Epithelial cell of esophagus (primary cell): ENCODE data around the gene FGF14.

Experiments used
- DNase-seq: peaks from one replicate; pipeline ENCODE4 v3.0.0; 2010; ENCODE audit warnings: low read depth
- H3K4me3 ChIP-seq: 2 replicates; pipeline ENCODE4 v1.5.1; 2011; ENCODE audit warnings: mild to moderate bottlenecking, low read length, control low read depth
- TF ChIP-seq, protein P1 (sequence below): IDR thresholded peaks from 2 replicates; pipeline ENCODE4 v1.5.1; 2011; ENCODE audit warnings: low read depth, mild to moderate bottlenecking, low read length, control low read depth, inconsistent platforms; ENCODE audit not compliant: insufficient read depth; ENCODE audit errors: missing control alignments

FGF14 gene

DNA sequence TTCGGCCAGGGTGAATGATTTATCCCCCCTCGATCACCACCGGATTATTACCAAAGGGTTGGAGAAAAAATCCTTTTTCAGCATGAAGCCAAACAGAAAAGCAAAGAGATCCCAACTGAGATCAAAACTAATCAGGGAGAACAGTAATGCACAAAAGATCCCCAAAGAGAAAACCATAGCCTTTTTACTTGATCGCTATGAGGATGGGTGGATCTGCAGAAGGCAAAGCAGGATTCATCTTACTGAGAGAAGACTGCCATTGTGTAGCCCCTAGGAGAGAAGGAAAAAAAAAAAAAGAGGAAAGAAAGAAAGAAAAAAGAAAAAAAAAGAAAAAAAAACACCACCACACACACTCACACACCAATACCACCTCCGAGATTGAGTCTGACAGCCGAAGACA lies at the start of gene FGF14:
Gene FGF14, minus strand, starts transcription at position 283 of the 400 bp plus-strand sequence.
- TF ChIP-seq, protein P1, sequence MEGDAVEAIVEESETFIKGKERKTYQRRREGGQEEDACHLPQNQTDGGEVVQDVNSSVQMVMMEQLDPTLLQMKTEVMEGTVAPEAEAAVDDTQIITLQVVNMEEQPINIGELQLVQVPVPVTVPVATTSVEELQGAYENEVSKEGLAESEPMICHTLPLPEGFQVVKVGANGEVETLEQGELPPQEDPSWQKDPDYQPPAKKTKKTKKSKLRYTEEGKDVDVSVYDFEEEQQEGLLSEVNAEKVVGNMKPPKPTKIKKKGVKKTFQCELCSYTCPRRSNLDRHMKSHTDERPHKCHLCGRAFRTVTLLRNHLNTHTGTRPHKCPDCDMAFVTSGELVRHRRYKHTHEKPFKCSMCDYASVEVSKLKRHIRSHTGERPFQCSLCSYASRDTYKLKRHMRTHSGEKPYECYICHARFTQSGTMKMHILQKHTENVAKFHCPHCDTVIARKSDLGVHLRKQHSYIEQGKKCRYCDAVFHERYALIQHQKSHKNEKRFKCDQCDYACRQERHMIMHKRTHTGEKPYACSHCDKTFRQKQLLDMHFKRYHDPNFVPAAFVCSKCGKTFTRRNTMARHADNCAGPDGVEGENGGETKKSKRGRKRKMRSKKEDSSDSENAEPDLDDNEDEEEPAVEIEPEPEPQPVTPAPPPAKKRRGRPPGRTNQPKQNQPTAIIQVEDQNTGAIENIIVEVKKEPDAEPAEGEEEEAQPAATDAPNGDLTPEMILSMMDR = no peak
- DNase-seq = no peak
- H3K4me3 ChIP-seq = peak within 1 kb of the TSS; percentile 42

DNA sequence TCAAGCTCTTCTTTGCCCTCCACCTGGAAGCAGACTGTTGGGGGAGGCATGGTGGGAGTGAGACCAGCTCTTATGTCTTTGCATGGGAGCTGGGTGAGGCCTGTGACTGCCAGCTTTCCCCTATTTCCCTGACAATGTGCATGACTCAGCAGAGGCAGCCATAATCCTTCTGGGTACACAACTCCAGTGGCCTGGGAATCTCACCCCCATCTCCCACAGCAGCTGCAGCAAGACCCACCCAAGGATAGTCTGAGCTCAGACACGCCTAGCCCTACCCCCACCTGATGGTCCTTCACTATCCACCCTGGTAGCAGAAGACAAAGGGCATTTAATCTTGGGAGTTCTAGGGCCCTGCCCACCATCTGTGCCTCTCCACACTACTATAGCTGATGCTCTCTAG lies 41.4 kb upstream of the FGF14 start:
- TF ChIP-seq, protein P1 = no peak
- peak; percentile 18 for DNase-seq
- no peak overlapping the region for H3K4me3 ChIP-seq

DNA sequence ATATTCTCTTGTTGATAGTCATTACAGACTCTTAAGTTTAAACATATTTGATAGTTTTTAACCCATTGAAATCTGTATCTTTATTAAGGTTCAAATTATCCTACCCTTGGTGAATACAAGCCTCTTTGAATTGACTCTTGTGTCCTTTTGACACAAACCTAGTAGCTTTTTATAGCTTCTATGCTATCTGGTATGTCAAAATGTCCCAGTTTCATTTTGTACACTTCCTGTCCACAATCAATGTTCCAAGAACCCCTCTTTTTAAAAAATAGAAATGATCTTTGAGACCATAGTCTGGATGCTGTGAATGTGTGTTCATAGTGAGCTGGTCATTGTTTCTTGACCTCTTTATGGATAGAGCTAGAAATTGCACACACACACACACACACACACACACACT lies 39.2 kb upstream of the FGF14 start:
- DNase-seq = no peak
- TF ChIP-seq, protein P1 = no peak
- H3K4me3 ChIP-seq = no peak overlapping the region

DNA sequence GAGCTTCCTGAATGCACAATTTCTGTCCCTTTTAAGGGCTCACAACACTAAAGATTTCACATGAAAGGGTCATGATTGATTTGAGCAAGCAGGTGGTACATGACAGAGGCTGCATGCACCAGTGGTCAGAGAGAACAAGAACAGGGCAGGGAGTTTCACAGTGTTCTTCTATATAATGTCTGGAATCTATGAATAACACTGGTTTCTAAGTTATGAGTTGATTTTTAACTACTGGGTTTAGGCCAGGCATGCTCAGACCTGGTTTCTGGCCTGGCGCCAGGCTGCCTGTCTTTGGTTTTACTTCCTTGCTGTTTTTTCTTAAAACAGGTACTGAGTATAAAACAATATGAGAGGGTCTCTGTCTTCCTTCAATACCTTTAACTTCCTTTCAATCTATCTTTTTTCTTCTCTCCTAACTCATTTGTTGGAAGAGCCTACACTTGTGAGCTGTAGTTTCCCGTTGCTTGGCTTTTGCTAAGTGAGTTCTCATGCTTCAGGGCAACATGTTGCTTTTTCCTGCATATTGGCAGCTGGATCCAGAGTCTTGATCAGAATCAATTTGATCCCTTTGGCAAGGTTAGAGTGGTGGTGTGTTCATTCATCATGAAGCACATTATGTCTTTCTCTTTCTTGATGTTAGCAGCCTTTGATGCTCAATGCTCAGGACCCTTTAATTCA lies 38.5 kb upstream of the FGF14 start:
- peak; percentile 58 for DNase-seq
- TF ChIP-seq, protein P1 = no peak
- no peak overlapping the region for H3K4me3 ChIP-seq

DNA sequence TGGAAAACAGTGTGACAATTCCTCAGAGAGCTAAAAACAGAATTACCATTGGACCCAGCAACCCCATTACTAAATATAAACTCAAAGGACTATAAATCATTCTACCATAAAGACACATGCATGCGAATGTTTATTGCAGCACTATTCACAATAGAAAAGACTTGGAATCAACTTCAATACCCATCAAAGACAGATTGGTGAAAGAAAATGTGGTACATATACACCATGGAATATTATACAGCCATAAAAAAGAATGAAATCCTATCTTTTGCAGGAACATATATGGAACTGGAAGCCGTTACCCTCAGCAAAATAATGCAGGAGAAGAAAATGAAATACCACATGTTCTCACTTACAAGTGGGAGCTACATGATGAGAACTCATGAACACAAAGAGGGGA lies 20.8 kb upstream of the FGF14 start:
- TF ChIP-seq, protein P1 = no peak
- no peak overlapping the region for H3K4me3 ChIP-seq
- no peak for DNase-seq

DNA sequence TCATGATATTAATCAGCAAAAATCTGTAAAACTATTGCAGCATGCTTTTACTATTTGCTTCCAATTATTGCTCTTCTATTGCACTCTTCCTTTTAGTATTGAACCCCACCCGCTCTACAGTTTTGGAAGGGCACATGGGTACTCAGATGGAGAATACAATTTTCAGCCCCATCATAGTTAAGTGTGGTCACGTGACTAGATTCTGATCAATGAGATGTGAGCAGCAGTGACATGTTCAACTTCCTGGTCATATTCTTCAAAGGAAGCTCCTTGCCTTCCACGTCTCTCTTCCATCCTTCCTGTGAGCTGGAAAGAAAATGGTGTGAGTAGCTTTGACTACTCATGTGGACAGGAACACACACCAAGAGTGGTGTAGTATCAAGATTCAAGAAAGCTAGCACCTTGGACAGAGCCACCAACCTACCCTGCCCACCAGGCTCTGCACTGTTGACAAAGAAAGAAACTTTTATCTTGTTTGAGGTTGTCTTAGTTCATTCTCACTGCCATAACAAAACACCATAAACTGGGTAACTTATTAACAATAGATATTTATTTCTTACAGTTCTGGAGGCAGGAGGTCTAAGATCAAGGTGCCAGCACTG lies 3.8 kb upstream of the FGF14 start:
- H3K4me3 ChIP-seq = no peak overlapping the region
- TF ChIP-seq, protein P1 = no peak
- peak; percentile 47 for DNase-seq

DNA sequence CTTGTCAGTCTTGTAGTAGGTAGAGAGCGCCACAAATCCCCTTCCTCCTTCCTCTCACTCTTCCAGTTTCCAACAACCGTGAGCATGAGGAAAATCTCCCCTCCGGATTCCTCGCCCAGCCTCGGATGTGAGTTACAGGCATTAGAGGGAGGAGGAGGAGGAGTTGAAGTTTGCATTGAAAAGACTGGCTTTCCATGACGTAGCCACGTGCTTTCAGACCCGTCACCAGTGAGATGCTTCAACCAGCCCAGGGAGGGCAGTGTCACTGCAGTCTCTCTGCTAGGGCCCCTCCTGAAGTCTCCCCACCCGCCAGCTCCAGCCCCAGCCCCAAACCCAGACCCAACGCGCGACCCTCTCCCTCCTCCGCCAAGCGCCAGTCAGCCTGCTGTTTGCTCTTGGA lies 442 bp upstream of the FGF14 start:
- DNase-seq = peak; percentile 47
- TF ChIP-seq, protein P1 = peak; percentile 10
- H3K4me3 ChIP-seq = peak overlapping the region; percentile 15
